Neural progenitor cell (in vitro differentiated cells): ENCODE data around the gene PDLIM4. TPM values are rescaled to one million over a fixed set of nuclear protein-coding genes. Genes with fewer than 3 reads are reported as not detected.

Source experiments
- DNase-seq: peaks from one replicate; pipeline ENCODE4 v3.0.0-alpha.2; 2016; ENCODE audit warnings: low spot score
- H2AFZ ChIP-seq: fragments of 200-600 bp; sonication (generic); replicated peaks from 2 replicates; pipeline ENCODE4 v1.6.1; 2016; ENCODE audit warnings: antibody characterized with exemption
- H3F3A ChIP-seq: fragments of 200-600 bp; sonication (generic); 2 replicates; pipeline ENCODE4 v1.6.1; 2016; ENCODE audit warnings: antibody characterized with exemption, low read depth
- H3K27ac ChIP-seq: fragments of 200-600 bp; sonication (generic); 2 replicates; pipeline ENCODE4 v1.5.1; 2016; ENCODE audit warnings: mild to moderate bottlenecking
- H3K27me3 ChIP-seq: fragments of 200-600 bp; sonication (generic); 2 replicates; pipeline ENCODE4 v1.6.1; 2016; ENCODE audit warnings: mild to moderate bottlenecking, moderate library complexity
- H3K36me3 ChIP-seq: fragments of 200-600 bp; sonication (generic); 2 replicates; pipeline ENCODE4 v1.5.1; 2016
- H3K4me1 ChIP-seq: fragments of 200-600 bp; sonication (generic); 2 replicates; pipeline ENCODE4 v1.6.1; 2016; ENCODE audit warnings: mixed run types
- H3K4me2 ChIP-seq: fragments of 200-600 bp; sonication (generic); 2 replicates; pipeline ENCODE4 v1.6.1; 2016
- H3K4me3 ChIP-seq: fragments of 200-600 bp; sonication (generic); 2 replicates; pipeline ENCODE4 v1.5.1; 2016
- H3K79me2 ChIP-seq: fragments of 200-600 bp; sonication (generic); 2 replicates; pipeline ENCODE4 v1.6.1; 2016; ENCODE audit warnings: low read depth
- H3K9ac ChIP-seq: fragments of 200-600 bp; sonication (generic); 2 replicates; pipeline ENCODE4 v1.6.1; 2016
- H3K9me3 ChIP-seq: fragments of 200-600 bp; sonication (generic); 2 replicates; pipeline ENCODE4 v1.5.1; 2016; ENCODE audit warnings: low read depth
- H4K20me1 ChIP-seq: fragments of 200-600 bp; sonication (generic); 2 replicates; pipeline ENCODE4 v1.6.1; 2016; ENCODE audit warnings: low read depth
- H3K27ac Mint-ChIP-seq: 3 replicates; pipeline ENCODE4 v1.8.0; 2021; ENCODE audit warnings: mixed read lengths
- H3K27me3 Mint-ChIP-seq: 2 replicates; pipeline ENCODE4 v1.8.0; 2022; ENCODE audit warnings: low read depth, mild to moderate bottlenecking, inconsistent platforms, moderate library complexity, mixed read lengths; ENCODE audit not compliant: insufficient read depth
- H3K36me3 Mint-ChIP-seq: 3 replicates; pipeline ENCODE4 v1.8.0; 2021; ENCODE audit warnings: mixed read lengths
- H3K4me1 Mint-ChIP-seq: 3 replicates; pipeline ENCODE4 v1.8.0; 2021; ENCODE audit warnings: mixed read lengths
- H3K4me3 Mint-ChIP-seq: 3 replicates; pipeline ENCODE4 v1.8.0; 2021; ENCODE audit warnings: mild to moderate bottlenecking, moderate library complexity, mixed read lengths
- H3K9me3 Mint-ChIP-seq: 3 replicates; pipeline ENCODE4 v1.8.0; 2020; ENCODE audit warnings: mixed read lengths
- EZH2 ChIP-seq: fragments of 200-600 bp; sonication (generic); IDR thresholded peaks from 2 replicates; pipeline ENCODE4 v1.6.1; 2017; ENCODE audit warnings: antibody characterized with exemption, mild to moderate bottlenecking, moderate library complexity
- EZH2phosphoT487 ChIP-seq: fragments of 200-600 bp; sonication (generic); IDR thresholded peaks from 2 replicates; pipeline ENCODE4 v1.6.1; 2017; ENCODE audit warnings: antibody characterized with exemption
- total RNA-seq: library from RNA; depleted of rRNA; stranded (reverse); fragments of >200 nt; gene quantifications from 2 replicates; pipeline ENCODE4 v1.2.3, GENCODE V29; 2015; ENCODE audit warnings: low replicate concordance
- TF ChIP-seq, protein P1 (sequence below): fragments of 200-600 bp; sonication (generic); IDR thresholded peaks from 2 replicates; pipeline ENCODE4 v1.5.1; 2017; ENCODE audit warnings: antibody characterized with exemption, mild to moderate bottlenecking

Gene PDLIM4
- total RNA-seq, 1 donor from 2014 or later: 8.3 TPM

DNA sequence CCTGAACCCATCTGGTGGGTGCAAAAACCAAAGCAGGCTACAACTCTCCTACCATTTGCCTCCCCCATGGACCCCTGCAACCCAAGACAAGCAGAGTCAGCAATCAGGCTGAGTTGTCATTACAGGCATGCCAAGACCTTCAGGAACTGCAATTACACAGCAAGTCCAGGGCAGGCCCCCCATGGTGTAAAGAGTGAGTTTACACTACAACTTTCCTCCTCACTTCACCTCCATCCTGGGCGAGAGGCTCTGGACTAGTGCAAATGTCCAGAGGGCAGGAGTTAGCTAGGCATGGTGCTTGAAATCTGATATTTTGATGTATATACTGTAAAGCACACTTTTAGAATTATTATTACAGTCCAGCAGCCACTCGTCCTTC is 22.8 kb upstream of the PDLIM4 start:
- Histone ChIP-seq H3F3A (no peaks in the 10 kb centered on the region), H3K4me2 (no peak overlapping the region), H3K36me3 (no peaks in the 10 kb centered on the region), H4K20me1 (no peaks in the 10 kb centered on the region), H3K4me3 (no peak overlapping the region), H3K9ac (no peak overlapping the region), H3K27me3 (peaks cover 6% of the 10 kb centered on the region), H3K27ac (no peak overlapping the region), H3K9me3 (no peaks in the 10 kb centered on the region), H2AFZ (no peak overlapping the region), H3K79me2 (no peaks in the 10 kb centered on the region), H3K4me1 (no peaks in the 10 kb centered on the region)
- H3K9me3 Mint-ChIP-seq: no peaks in the 10 kb centered on the region
- H3K27me3 Mint-ChIP-seq: peaks cover 5% of the 10 kb centered on the region
- no peaks in the 10 kb centered on the region for H3K36me3 Mint-ChIP-seq
- no peak overlapping the region for H3K4me3 Mint-ChIP-seq
- DNase-seq: no peak
- peaks cover 3% of the 10 kb centered on the region for H3K4me1 Mint-ChIP-seq
- no peak for TF ChIP-seq EZH2phosphoT487
- TF ChIP-seq, protein P1, sequence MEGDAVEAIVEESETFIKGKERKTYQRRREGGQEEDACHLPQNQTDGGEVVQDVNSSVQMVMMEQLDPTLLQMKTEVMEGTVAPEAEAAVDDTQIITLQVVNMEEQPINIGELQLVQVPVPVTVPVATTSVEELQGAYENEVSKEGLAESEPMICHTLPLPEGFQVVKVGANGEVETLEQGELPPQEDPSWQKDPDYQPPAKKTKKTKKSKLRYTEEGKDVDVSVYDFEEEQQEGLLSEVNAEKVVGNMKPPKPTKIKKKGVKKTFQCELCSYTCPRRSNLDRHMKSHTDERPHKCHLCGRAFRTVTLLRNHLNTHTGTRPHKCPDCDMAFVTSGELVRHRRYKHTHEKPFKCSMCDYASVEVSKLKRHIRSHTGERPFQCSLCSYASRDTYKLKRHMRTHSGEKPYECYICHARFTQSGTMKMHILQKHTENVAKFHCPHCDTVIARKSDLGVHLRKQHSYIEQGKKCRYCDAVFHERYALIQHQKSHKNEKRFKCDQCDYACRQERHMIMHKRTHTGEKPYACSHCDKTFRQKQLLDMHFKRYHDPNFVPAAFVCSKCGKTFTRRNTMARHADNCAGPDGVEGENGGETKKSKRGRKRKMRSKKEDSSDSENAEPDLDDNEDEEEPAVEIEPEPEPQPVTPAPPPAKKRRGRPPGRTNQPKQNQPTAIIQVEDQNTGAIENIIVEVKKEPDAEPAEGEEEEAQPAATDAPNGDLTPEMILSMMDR: no peak
- no peak for TF ChIP-seq EZH2
- no peak overlapping the region for H3K27ac Mint-ChIP-seq

DNA sequence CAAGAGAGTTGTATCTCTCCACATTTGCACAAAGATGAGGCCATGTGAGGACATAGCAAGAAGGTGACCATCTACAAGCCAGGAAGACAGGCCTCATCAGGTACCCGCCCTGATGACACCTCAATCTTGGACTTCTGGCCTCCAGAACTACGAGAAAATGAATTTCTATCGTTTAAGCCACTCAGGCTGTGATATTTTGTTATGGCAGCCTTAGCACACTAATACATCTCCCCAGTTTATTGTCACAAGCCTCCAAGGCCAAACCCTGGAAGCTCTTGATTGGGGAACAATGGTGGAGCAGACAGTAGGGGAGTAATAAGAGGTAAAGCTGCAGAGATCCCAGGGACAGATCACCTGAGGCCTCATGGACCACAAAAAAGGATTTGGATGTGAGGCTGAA is 22.2 kb upstream of the PDLIM4 start:
- no peak overlapping the region for H3K4me3 Mint-ChIP-seq
- Histone ChIP-seq H2AFZ (no peak overlapping the region), H3F3A (no peaks in the 10 kb centered on the region), H3K4me1 (no peaks in the 10 kb centered on the region), H3K4me3 (no peak overlapping the region), H3K4me2 (no peak overlapping the region), H3K9ac (no peak overlapping the region), H3K79me2 (no peaks in the 10 kb centered on the region), H3K9me3 (no peaks in the 10 kb centered on the region), H4K20me1 (no peaks in the 10 kb centered on the region), H3K27ac (no peak overlapping the region), H3K27me3 (no peaks in the 10 kb centered on the region), H3K36me3 (no peaks in the 10 kb centered on the region)
- H3K4me1 Mint-ChIP-seq: peaks cover 3% of the 10 kb centered on the region
- no peaks in the 10 kb centered on the region for H3K36me3 Mint-ChIP-seq
- no peaks in the 10 kb centered on the region for H3K9me3 Mint-ChIP-seq
- H3K27me3 Mint-ChIP-seq: peaks cover 5% of the 10 kb centered on the region
- H3K27ac Mint-ChIP-seq: no peak overlapping the region
- TF ChIP-seq EZH2: no peak
- TF ChIP-seq, protein P1: no peak
- no peak for TF ChIP-seq EZH2phosphoT487
- no peak for DNase-seq

DNA sequence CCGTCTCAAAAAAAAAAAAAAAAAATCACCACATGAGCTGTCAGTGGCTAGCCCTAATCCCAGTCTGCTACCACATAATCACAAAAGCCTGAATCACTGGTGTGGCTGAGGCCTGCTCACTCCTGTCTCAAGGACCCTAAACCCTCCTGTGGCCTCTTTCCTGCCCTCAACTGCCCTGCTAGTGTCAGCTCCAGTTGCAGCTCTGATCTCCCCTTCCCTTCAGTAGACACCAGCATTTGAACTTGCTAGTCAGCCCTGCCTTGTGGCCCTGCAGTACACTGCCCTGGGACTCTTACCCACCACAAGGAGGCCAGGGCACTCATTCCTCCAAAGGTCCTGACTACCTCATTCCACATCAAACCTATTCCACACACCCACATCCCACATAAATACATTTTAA is 20.4 kb upstream of the PDLIM4 start:
- no peaks in the 10 kb centered on the region for H3K36me3 Mint-ChIP-seq
- Histone ChIP-seq H3K79me2 (no peaks in the 10 kb centered on the region), H2AFZ (no peak overlapping the region), H3K36me3 (no peaks in the 10 kb centered on the region), H3K9me3 (no peaks in the 10 kb centered on the region), H3F3A (no peaks in the 10 kb centered on the region), H3K27me3 (no peaks in the 10 kb centered on the region), H3K4me2 (no peak overlapping the region), H3K9ac (no peak overlapping the region), H3K27ac (no peak overlapping the region), H3K4me1 (no peaks in the 10 kb centered on the region), H4K20me1 (no peaks in the 10 kb centered on the region), H3K4me3 (no peak overlapping the region)
- DNase-seq: no peak
- peaks cover 3% of the 10 kb centered on the region for H3K4me1 Mint-ChIP-seq
- no peaks in the 10 kb centered on the region for H3K27me3 Mint-ChIP-seq
- peak overlapping the region; percentile 25 for H3K27ac Mint-ChIP-seq
- H3K4me3 Mint-ChIP-seq: peak overlapping the region; percentile 20
- H3K9me3 Mint-ChIP-seq: peaks cover 5% of the 10 kb centered on the region
- TF ChIP-seq EZH2 (no peak), EZH2phosphoT487 (no peak)
- TF ChIP-seq, protein P1: no peak
